HUES64 (cell line): ENCODE measurements around the gene DNAJC25. TPM values are rescaled to one million over a fixed set of nuclear protein-coding genes. Genes with fewer than 3 reads are reported as not detected.
A peak's percentile ranks its signal among the peaks of the same experiment; 100 is the strongest.

Experiments
- H3K27ac ChIP-seq: 2 replicates; pipeline ENCODE4 v1.7.0; 2013; ENCODE audit warnings: low read depth, low read length, inconsistent platforms
- H3K27me3 ChIP-seq: 2 replicates; pipeline ENCODE4 v1.6.1; 2013; ENCODE audit warnings: mild to moderate bottlenecking, low read length; ENCODE audit not compliant: insufficient read depth
- H3K36me3 ChIP-seq: 2 replicates; pipeline ENCODE4 v1.6.1; 2013; ENCODE audit warnings: mild to moderate bottlenecking, low read length; ENCODE audit not compliant: insufficient read depth
- H3K4me1 ChIP-seq: 2 replicates; pipeline ENCODE4 v1.6.1; 2013; ENCODE audit warnings: mild to moderate bottlenecking, low read length, moderate library complexity; ENCODE audit not compliant: insufficient read depth
- H3K4me3 ChIP-seq: 2 replicates; pipeline ENCODE4 v1.5.1; 2013; ENCODE audit warnings: mild to moderate bottlenecking, low read length, moderate library complexity
- H3K9ac ChIP-seq: 2 replicates; pipeline ENCODE4 v1.6.1; 2013; ENCODE audit warnings: mild to moderate bottlenecking, low read depth, low read length
- H3K9me3 ChIP-seq: 2 replicates; pipeline ENCODE4 v1.6.1; 2013; ENCODE audit warnings: low read depth, low read length; ENCODE audit not compliant: insufficient read depth
- WGBS: fragments of 150-250, 120-280 bp; methylation state at CpG from one replicate; pipeline ENCODE4 v1.1.7; 2013; ENCODE audit warnings: missing lambda C conversion rate; 5-methylcytosine and 5-hydroxymethylcytosine counted together
- polyA plus RNA-seq, 2 experiments: library from polyadenylated mRNA; stranded (reverse); fragments of 50-300 nt; gene quantifications; one replicate each; pipeline ENCODE4 v1.2.3, GENCODE V29; 2013

Gene DNAJC25
- 7.3 TPM for polyA plus RNA-seq (2013, experiment 1 of 2)
- 8.6 TPM for polyA plus RNA-seq (2013, experiment 2 of 2)

DNA sequence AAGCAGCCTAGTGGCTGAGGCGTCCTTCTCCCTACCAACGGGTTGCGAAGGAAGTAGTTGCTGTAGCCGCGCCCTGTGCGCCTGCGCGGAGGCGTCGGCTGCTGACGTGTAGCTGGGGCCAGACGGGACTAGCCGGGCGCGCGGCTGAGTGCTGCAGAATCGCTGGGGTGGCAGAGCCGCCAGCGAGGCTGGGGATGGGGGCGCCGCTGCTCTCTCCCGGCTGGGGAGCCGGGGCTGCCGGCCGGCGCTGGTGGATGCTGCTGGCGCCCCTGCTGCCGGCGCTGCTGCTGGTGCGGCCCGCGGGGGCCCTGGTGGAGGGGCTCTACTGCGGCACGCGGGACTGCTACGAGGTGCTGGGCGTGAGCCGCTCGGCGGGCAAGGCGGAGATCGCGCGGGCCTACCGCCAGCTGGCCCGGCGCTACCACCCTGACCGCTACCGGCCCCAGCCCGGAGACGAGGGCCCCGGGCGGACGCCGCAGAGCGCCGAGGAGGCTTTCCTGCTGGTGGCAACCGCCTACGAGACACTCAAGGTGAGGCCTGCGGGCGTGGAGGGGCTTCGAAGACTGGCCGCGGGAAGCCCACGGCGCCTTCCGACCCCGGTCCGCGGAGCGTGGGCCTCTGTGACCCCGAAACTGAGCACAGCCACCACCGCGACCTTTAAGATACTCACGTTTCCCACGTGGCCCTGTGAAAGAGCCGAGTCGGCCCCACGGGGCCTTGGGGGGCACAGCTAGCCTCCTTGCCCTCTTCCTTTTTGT is at the start of gene DNAJC25:
DNAJC25 (plus strand) TSS at position 121 of the 758 bp plus-strand sequence; CDS start at position 195, 74 bp downstream.
- Histone ChIP-seq H3K9ac (peak within 1 kb of the TSS; percentile 94), H3K27ac (peak within 1 kb of the TSS; percentile 65), H3K27me3 (no peaks in the 10 kb centered on the region), H3K9me3 (no peaks in the 10 kb centered on the region), H3K36me3 (no peaks in the 10 kb centered on the region), H3K4me3 (peak within 1 kb of the TSS; percentile 75), H3K4me1 (peaks cover 9% of the 10 kb centered on the region; the same call in 1 of the 2 replicates)
- under 1% methylated on average over 79 of the region's 79 CpGs for WGBS

DNA sequence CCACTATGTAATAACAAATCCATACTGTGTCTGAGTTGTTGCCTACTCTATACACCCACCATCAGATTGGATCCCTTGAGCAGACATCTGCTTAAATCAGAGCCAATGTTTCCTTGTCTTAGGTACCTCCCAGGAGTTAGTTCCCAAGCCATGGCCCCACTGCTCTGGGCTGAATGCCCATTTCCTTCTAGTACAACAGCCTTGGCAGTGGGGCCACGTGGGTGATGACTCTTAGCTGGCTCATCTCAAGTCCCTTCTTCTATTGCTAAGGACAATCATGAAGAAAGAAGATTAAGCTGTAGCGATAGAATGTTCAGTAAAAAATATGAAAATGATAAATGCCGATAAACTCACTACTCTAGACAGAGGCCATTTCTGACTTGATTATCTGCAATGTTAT is 48.2 kb upstream of the DNAJC25 start:
- no peaks in the 10 kb centered on the region for H3K27me3 ChIP-seq
- H3K9me3 ChIP-seq: no peaks in the 10 kb centered on the region

DNA sequence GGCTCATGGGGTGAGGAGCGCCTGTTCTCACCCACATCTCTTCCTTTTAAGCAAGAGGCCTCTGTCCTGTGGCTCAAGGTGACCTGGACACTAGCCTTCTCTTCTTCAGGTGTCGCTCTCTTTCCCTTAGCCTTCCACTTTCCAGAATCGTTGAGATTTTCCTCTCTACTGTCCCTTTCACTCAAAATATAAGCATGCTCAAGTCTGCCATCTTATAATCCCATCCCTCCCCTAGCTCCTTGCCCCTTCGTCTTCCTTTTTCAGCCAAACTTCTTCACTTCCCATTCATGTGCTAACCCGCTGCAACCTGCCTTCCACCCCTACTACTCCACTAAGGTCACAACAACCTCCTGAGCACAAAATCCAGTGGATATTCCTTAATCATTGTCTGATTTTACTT is 44.8 kb upstream of the DNAJC25 start:
- H3K4me3 ChIP-seq: no peak overlapping the region
- H3K9ac ChIP-seq: no peak overlapping the region
- H3K9me3 ChIP-seq: no peaks in the 10 kb centered on the region
- no peak overlapping the region for H3K27ac ChIP-seq
- peaks cover 43% of the 10 kb centered on the region for H3K36me3 ChIP-seq
- no peaks in the 10 kb centered on the region for H3K4me1 ChIP-seq
- WGBS: 91% methylated on average over 5 of the region's 5 CpGs
- no peaks in the 10 kb centered on the region for H3K27me3 ChIP-seq

More for the DNA sequence above, 48.2 kb upstream of the DNAJC25 start:
- Histone ChIP-seq H3K4me1 (no peaks in the 10 kb centered on the region), H3K27ac (no peak overlapping the region), H3K36me3 (peaks cover 75% of the 10 kb centered on the region), H3K4me3 (no peak overlapping the region), H3K9ac (no peak overlapping the region)
- WGBS: 93% methylated on average over 2 of the region's 3 CpGs

DNA sequence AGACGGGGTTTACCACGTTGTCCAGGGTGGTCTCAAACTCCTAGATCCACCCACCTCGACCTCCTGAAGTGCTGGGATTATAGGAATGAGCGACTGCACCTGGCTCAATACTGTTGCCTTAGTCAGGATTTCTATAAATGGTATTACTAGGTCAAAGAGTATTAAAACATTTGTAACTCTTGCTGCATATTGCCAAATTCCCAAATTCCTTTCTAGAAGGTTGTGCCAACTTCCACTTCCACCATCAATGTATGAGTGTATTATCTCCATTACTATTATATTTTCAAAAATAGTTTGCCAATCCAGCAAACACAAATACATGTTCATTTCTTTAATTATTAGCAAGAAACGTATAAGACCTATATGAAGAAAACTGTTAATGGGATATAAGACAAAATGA is 42.3 kb upstream of the DNAJC25 start:
- Histone ChIP-seq H3K4me3 (no peak overlapping the region), H3K27me3 (no peaks in the 10 kb centered on the region), H3K9me3 (no peaks in the 10 kb centered on the region), H3K9ac (no peak overlapping the region), H3K27ac (no peak overlapping the region), H3K36me3 (peaks cover 32% of the 10 kb centered on the region), H3K4me1 (no peaks in the 10 kb centered on the region)
- 98% methylated on average over 4 of the region's 5 CpGs for WGBS

DNA sequence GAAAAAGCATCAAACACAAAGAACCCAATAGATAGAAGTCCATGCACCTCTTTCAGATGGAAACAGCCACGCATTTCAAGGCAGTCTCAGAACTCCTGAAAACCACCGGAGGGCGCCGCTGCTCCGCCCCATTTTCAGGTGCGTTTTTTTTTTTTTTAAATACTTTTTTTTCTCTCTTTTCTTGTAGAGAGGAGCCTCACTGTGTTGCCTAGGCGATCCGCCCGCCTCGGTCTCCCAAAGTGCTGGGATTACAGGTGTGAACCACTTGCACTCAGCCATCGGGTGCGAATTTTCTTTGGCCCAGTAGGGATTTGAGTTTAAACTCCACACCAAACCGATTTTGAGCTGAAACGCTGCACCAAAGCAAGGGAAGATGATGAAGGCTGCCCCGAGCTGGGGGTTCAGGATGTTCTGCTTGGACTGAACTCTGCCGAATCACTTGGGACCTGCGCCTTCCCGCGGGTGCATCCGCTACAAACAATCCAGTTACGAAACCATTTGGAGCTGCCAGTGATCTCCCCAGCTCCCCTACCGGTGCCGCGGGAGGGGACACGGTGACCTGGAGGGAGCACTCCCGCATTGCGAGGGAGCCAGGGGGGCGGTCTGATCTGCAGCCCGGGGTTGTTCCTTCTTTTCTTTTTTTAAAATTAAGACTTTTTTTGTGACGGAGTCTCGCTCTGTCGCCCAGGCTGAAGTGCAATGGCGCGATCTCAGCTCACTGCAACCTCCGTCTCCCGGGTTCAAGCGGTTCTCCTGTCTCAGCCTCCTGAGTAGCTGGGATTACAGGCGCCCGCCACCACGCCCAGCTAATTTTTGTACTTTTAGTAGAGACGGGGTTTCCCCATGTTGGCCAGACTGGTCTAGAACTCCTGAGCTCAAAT is 33.0 kb upstream of the DNAJC25 start:
- Histone ChIP-seq H3K4me3 (peak overlapping the region; percentile 68), H3K9ac (peak overlapping the region; percentile 66), H3K27ac (no peak overlapping the region), H3K9me3 (no peaks in the 10 kb centered on the region), H3K36me3 (peaks cover 24% of the 10 kb centered on the region), H3K4me1 (no peaks in the 10 kb centered on the region), H3K27me3 (peaks cover 9% of the 10 kb centered on the region; the same call in 1 of the 2 replicates)
- WGBS: 2% methylated on average over 41 of the region's 41 CpGs

DNA sequence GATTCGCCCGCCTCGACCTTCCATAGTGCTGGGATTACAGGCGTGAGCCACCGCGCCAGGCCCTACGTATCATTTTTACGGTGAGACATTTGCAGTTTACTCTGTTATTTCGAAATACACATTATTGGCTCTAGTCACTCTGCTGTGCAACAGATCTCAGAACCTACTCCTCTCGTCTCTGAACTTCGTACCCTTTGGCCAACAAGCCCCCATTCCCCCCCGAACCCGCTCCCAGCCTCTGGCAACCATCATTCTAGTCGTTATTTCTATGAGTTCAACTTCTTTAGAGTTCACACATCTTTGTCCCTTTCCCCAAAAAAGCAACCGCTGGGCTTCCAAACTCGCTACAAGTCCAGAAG is 32.4 kb upstream of the DNAJC25 start:
- H3K9me3 ChIP-seq: no peaks in the 10 kb centered on the region
- peaks cover 20% of the 10 kb centered on the region for H3K36me3 ChIP-seq
- WGBS: 3% methylated on average over 16 of the region's 16 CpGs
- peak overlapping the region; percentile 66; the same call in 1 of the 2 replicates for H3K9ac ChIP-seq
- H3K27ac ChIP-seq: no peak overlapping the region
- H3K4me1 ChIP-seq: peaks cover 2% of the 10 kb centered on the region; the same call in 1 of the 2 replicates
- peak overlapping the region; percentile 68 for H3K4me3 ChIP-seq
- H3K27me3 ChIP-seq: peaks cover 9% of the 10 kb centered on the region; the same call in 1 of the 2 replicates

DNA sequence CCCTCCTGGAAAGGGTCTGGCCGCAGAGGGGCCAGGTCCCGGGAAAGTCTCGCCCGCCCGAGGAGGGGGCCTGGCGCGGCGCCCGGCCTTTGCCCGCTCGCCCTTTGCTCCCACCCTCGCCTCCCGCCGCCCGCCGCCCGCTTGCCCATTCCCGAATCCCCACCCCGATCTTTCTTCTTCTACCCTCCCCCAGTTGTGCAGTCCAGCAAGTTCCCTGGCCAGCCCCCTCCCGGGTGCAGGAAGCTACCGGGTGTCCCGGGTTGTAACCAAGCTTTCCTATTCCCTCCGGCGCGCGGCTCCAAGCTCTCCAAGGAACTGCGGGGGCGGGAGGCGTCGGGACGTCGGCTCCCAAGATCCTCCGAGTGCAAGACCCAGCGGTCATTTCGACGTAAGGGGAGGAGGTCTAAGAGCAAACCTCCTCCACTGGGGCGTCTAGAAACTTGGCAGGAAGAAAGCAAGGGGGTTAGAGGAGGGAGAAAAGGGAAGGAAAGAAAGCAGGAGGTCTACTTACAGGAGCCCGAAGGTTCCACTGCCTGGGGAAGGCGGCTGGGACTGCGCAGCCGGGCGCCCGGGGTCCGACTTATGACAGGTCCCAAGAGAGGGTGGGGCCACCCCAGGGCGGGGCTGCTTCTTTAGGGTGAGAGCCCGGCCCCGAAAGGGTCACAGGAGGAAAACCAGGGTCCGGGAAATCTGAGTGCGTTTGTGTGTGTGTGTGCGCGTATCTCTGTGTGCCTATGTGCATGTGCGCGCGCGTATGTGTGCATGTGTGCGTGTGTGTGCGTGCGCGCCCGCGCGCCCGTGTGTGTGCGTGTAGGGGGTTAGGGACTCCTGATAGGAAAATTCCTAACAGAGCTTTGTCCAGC is 31.8 kb upstream of the DNAJC25 start, which contains the start of gene PTGR1:
PTGR1 (minus strand) TSS at position 556 of the 863 bp plus-strand sequence. CDS start 2,225 bp downstream, outside the sequence.
- H3K9me3 ChIP-seq: no peaks in the 10 kb centered on the region
- H3K27ac ChIP-seq: no peak within 1 kb of the TSS; the same call in 1 of the 2 replicates
- H3K36me3 ChIP-seq: peaks cover 16% of the 10 kb centered on the region
- 20% methylated on average over 64 of the region's 64 CpGs for WGBS
- H3K27me3 ChIP-seq: peaks cover 9% of the 10 kb centered on the region; the same call in 1 of the 2 replicates
- H3K4me3 ChIP-seq: peak within 1 kb of the TSS; percentile 68
- peak within 1 kb of the TSS; percentile 66 for H3K9ac ChIP-seq
- H3K4me1 ChIP-seq: peaks cover 7% of the 10 kb centered on the region; the same call in 1 of the 2 replicates

DNA sequence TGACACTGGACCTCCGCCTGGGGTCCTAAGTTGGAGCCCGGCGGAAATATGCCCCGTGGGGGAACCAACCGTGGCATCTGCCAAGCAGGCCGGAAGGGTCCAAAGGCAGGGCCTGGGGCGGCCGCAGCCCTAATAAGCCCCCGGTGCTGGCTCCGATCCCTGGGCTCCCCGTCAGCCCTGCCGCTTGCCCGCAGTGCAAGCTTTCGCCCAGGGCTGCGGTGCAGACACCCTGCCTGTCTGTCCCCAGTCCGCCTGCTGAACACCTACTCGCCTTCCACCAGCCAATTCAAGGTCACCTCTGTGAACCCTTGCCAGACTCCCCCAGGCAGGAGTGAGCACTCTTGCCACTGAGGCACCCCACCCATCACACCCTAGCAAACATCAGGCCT is 31.2 kb upstream of the DNAJC25 start:
- H3K9ac ChIP-seq: no peak overlapping the region; the same call in 1 of the 2 replicates
- WGBS: 82% methylated on average over 17 of the region's 17 CpGs
- H3K4me3 ChIP-seq: peak overlapping the region; percentile 68
- H3K36me3 ChIP-seq: peaks cover 16% of the 10 kb centered on the region
- no peak overlapping the region for H3K27ac ChIP-seq
- H3K4me1 ChIP-seq: peaks cover 11% of the 10 kb centered on the region; the same call in 1 of the 2 replicates
- H3K27me3 ChIP-seq: peaks cover 9% of the 10 kb centered on the region; the same call in 1 of the 2 replicates
- H3K9me3 ChIP-seq: no peaks in the 10 kb centered on the region

DNA sequence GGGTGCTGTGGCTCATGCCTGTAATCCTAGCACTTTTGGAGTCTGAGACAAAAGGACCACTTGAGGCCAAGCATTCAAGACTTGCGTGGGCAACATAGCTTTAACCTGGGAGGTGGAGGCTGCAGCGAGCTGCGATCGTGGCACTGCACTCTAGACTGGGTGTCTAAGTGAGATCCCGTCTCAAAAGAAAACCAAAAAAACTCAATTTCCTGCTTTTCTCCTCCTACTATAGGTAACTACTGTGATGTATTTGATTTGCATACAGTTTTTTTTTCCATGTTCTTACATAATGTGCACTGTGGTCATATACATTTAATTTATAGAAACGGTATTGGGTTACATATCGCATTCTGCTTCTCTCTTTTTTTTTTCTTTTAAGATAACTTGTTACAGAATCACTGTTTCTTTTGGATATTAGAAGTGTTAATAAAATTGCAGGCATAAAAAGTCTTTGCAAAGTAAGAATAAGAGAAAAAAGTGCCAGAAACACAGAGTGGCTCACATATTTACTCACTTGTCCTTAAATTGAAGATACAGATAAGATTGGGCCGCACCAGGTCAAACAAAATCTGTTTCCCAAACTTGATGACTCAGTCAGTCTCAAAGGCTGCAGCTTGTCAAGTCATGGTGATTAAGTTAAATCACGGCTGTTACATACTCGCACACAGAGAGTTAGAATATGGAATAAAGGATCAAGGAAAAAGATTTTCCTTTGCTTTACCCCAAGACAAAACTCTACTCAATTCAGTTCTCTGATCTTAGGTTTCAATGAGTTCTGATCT is 29.7 kb upstream of the DNAJC25 start:
- Histone ChIP-seq H3K36me3 (peaks cover 7% of the 10 kb centered on the region), H3K27me3 (peaks cover 9% of the 10 kb centered on the region; the same call in 1 of the 2 replicates), H3K9me3 (no peaks in the 10 kb centered on the region), H3K4me3 (no peak overlapping the region), H3K27ac (no peak overlapping the region; the same call in 1 of the 2 replicates), H3K9ac (no peak overlapping the region), H3K4me1 (peaks cover 11% of the 10 kb centered on the region; the same call in 1 of the 2 replicates)
- 93% methylated on average over 8 of the region's 10 CpGs for WGBS

DNA sequence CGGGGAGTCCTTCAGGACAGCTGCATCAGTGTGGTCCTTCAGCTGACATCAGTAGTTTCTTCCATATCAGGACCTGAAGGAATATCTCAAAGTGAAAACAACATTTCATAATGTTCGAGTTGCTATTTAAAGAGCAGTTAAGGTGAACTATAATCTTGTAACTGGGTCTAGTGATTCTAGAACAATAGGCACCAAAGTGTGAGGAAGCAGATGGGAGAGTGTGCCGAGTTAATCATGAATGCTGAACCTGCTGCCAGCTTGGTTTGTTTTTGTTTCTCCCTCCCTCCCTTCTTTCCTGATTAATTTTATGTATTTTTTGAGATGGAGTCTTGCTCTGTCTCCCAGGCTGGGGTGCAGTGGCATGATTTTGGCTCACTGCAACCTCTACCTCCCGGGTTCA is 28.1 kb upstream of the DNAJC25 start:
- H3K4me1 ChIP-seq: peaks cover 11% of the 10 kb centered on the region; the same call in 1 of the 2 replicates
- H3K4me3 ChIP-seq: no peak overlapping the region
- no peaks in the 10 kb centered on the region for H3K9me3 ChIP-seq
- no peaks in the 10 kb centered on the region for H3K36me3 ChIP-seq
- no peak overlapping the region for H3K27ac ChIP-seq
- peaks cover 9% of the 10 kb centered on the region; the same call in 1 of the 2 replicates for H3K27me3 ChIP-seq
- 87% methylated on average over 3 of the region's 4 CpGs for WGBS
- H3K9ac ChIP-seq: no peak overlapping the region
